C4-2B (cell line): ENCODE results near the gene GNPTG.

ENCODE experiments used
- CTCF ChIP-seq: fragments of 450-650 bp; conservative IDR thresholded peaks from 2 replicates; pipeline ENCODE4 v1.5.1; 2017; ENCODE audit warnings: mild to moderate bottlenecking
- ZFX ChIP-seq: fragments of 450-650 bp; IDR thresholded peaks from 2 replicates; pipeline ENCODE4 v1.6.1; 2017

DNA sequence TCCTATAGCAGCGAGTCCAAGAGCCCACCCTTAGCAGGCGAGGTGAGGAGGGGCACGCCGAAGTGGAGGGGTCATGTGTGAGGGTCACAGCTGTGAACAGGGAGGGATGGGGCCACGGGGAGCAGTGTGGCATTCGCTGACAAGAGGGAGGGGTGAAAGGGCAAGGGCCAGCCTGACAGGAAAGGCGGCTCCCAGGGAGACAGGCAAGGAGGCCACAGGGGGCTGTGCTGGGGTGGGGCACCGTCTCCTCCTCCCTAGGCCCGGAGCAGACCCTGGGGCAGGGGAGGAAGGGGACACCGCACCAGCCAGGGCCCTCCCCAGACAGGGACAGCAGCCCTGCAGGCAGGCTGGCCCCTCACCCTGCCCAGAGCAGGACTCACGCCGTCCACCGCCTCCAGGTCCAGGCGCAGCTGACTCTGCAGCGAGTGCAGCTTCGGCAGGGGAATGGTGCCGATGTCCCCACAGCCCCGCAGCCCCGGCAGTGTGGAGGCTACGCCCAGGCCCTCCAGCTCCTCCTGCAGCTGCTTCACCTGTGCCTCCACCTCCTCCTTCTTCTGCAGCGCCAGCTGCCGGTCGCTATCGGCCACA is 15.1 kb downstream of the GNPTG start:
- TF ChIP-seq CTCF (no peak), ZFX (no peak)
